Activated naive CD4-positive, alpha-beta T cell treated with anti-CD3 and anti-CD28 coated beads for 36 hours (primary cell): Measurements from ENCODE around the gene KIF25. TPM values are rescaled to one million over a fixed set of nuclear protein-coding genes. Genes with fewer than 3 reads are reported as not detected.
"Not testable (repeated sequence)": the region's sequence is repeated elsewhere in the genome, so short reads cannot be mapped to it uniquely, and the experiment has no call there.

Experiments
- CTCF ChIA-PET: fragments of 350-600 bp; sonication (Branson Sonifier 250); formaldehyde crosslinking; loops from one replicate; lab custom pipeline; 2021; ENCODE audit warnings: antibody characterized with exemption; lab: Charles Lee
- DNase-seq: peaks from one replicate; pipeline ENCODE4 v3.0.0-alpha.2; 2020
- H3K27ac Mint-ChIP-seq: one replicate; pipeline ENCODE4 v1.8.0; 2021; ENCODE audit warnings: mild to moderate bottlenecking, mixed read lengths
- H3K27me3 Mint-ChIP-seq: one replicate; pipeline ENCODE4 v1.8.0; 2021; ENCODE audit warnings: low read depth, mixed read lengths
- H3K36me3 Mint-ChIP-seq: one replicate; pipeline ENCODE4 v1.8.0; 2021; ENCODE audit warnings: low read depth, mixed read lengths
- H3K4me1 Mint-ChIP-seq: one replicate; pipeline ENCODE4 v1.8.0; 2021; ENCODE audit warnings: low read depth, mixed read lengths
- H3K4me3 Mint-ChIP-seq: one replicate; pipeline ENCODE4 v1.8.0; 2021; ENCODE audit warnings: mild to moderate bottlenecking, moderate library complexity, mixed read lengths
- H3K9me3 Mint-ChIP-seq: one replicate; pipeline ENCODE4 v1.8.0; 2021; ENCODE audit warnings: mixed read lengths
- intact Hi-C: fragments of 100-400 bp; cut with micrococcal nuclease; formaldehyde crosslinking; loops from one replicate; pipeline ENCODE4 v1.15.1; 2023
- total RNA-seq, 2 experiments: library from RNA; stranded (reverse); gene quantifications; one replicate each; pipeline ENCODE4 v1.2.3, GENCODE V29; 2021

Gene KIF25
- total RNA-seq, 2 experiments from 2014 or later, result not detected

DNA sequence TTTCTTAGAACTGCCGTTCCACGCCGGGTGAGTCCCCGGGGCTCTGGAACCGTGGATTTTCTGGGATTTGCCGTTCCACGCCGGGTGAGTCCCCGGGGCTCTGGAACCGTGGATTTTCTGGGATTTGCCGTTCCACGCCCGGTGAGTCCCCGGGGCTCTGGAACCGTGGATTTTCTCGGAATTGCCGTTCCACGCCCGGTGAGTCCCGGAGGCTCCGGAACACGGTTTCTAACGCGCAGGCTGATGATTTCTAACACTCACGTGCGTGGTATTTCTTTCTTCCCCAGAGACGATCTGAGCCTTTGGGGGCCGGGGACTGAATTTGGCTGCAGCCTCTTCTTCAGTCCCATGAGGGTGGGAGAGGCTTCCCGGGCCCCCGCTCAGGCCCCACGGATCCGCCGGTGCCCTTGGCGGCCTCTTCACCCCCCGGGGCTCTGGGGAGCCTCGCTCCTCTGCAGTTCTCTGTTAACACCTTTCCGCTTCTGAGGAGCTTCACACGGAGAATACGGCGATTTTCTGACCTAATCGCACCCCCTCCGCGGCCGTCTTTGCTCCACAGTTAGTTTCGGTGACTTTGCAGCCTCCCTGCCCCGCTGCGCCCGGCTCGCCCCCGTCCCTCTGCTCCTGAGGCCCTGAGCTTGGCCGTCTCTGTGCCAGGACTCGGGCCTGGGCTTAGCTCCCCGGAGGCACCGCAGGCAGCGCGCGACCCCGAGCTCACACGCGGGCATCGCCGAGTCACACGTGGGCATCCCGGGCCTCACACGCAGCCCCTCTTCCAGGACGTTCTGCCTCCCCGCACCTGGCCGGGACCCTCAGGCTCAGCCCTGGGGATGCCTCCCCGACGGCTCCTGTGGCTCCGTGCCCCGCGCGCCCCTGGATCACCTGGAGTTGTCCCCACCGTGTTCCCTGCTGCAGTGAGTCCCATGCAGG lies 7.2 kb upstream of the KIF25 start:
- H3K36me3 Mint-ChIP-seq, result no peaks in the 10 kb centered on the region
- H3K4me3 Mint-ChIP-seq, result no peak overlapping the region
- DNase-seq, result no peak
- CTCF ChIA-PET, result no interaction called here
- intact Hi-C loops, result no loop called here
- no peaks in the 10 kb centered on the region for H3K9me3 Mint-ChIP-seq
- H3K4me1 Mint-ChIP-seq, result no peaks in the 10 kb centered on the region
- H3K27me3 Mint-ChIP-seq, result peaks cover 11% of the 10 kb centered on the region
- no peak overlapping the region for H3K27ac Mint-ChIP-seq

DNA sequence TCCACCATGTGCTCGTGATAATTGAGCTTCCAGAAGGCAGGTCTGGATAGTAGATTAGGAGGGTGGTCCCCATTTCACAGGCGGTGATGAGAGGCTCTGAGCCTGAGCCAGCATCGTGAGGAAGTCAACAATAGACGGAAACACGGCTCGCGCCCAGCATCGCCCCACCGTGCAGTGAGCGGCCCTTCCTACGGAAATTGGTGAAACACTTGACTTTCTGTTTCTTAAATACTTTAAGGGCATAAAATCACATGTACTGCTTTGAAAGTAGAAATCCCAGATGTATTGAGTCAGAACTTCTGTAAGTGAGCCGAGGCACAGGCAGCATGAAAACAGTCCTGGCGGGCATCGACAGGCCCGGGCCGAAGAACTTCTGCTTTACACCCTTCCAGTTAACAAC lies 4.3 kb upstream of the KIF25 start:
- H3K27ac Mint-ChIP-seq, result no peak overlapping the region
- peaks cover 16% of the 10 kb centered on the region for H3K27me3 Mint-ChIP-seq
- intact Hi-C loops, result no loop called here
- DNase-seq, result no peak
- CTCF ChIA-PET, result no interaction called here
- H3K9me3 Mint-ChIP-seq, result no peaks in the 10 kb centered on the region
- H3K4me3 Mint-ChIP-seq, result no peak overlapping the region
- H3K4me1 Mint-ChIP-seq, result peaks cover 2% of the 10 kb centered on the region
- H3K36me3 Mint-ChIP-seq, result no peaks in the 10 kb centered on the region

DNA sequence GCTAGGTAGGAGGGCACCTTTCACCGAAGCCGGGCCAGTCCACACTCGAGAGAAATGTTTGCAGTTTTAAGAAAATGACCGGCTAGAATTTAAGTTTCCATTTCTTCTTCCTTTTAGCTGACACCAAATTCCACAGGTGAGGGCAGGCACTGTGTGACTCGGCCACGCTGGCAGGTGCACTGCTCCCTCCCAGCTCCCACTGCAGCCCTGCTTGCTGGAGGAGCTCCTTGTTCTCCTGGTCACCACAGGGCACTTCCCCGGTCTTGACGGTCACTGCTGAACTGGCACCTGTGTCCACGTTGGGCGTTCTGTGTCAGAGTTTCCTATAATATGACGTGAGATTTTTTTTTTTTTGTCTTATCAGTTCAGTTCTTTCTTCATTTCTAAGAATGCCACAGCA lies 3.6 kb upstream of the KIF25 start:
- CTCF ChIA-PET, result no interaction called here
- Mint-ChIP-seq H3K4me1 (peaks cover 2% of the 10 kb centered on the region), H3K36me3 (no peaks in the 10 kb centered on the region), H3K27ac (no peak overlapping the region), H3K27me3 (peaks cover 16% of the 10 kb centered on the region), H3K9me3 (no peaks in the 10 kb centered on the region), H3K4me3 (no peak overlapping the region)
- intact Hi-C loops, result no loop called here
- DNase-seq, result no peak

DNA sequence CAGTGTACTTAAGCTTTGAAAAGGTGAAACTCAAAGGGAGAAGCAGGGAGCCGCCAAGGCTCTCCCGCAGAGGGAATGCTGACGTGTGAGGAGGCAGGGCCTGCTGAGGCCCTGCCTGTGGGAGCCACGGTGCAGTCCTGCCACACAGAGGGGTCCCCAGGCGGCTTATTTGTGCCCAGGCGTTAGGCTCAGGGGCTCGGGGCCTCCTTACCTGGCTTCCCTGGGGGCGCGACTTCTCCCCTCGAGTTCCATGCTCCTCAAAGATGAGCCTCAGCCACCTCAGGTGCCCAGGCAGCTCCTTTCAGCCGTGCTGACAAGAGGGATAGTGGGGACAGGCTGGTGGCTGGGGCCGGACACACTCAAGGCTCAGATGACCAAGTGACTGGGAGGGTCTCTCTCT lies 2.2 kb upstream of the KIF25 start:
- Mint-ChIP-seq H3K36me3 (no peaks in the 10 kb centered on the region), H3K9me3 (no peaks in the 10 kb centered on the region), H3K27ac (no peak overlapping the region), H3K27me3 (peaks cover 16% of the 10 kb centered on the region), H3K4me3 (no peak overlapping the region), H3K4me1 (peaks cover 2% of the 10 kb centered on the region)
- CTCF ChIA-PET, result no interaction called here
- no peak for DNase-seq
- intact Hi-C loops, result no loop called here

DNA sequence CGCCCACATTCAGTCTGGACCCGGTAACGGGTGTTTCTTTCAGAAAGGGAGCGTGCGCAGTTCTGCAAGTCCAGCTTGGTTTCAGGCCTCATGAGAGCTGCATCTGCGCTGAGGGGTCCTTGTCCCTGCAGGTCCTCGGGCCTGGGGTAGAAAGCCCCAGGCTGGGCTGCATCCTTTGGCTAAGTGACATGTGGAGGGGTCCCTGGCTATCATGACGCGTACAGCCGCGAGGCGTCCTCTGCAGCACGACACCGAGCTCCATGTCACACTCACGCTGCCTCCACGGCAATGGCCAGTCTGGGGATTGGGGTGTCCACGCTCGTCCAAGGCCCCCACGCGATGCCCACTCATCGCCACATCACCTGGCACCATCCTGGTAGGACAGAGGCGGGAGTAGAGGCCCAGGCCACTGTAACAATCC lies 1.7 kb upstream of the KIF25 start:
- Mint-ChIP-seq H3K4me1 (peaks cover 2% of the 10 kb centered on the region), H3K27ac (no peak overlapping the region), H3K4me3 (no peak overlapping the region), H3K9me3 (no peaks in the 10 kb centered on the region), H3K27me3 (peaks cover 16% of the 10 kb centered on the region), H3K36me3 (no peaks in the 10 kb centered on the region)
- no peak for DNase-seq
- intact Hi-C loops, result no loop called here
- CTCF ChIA-PET, result no interaction called here

DNA sequence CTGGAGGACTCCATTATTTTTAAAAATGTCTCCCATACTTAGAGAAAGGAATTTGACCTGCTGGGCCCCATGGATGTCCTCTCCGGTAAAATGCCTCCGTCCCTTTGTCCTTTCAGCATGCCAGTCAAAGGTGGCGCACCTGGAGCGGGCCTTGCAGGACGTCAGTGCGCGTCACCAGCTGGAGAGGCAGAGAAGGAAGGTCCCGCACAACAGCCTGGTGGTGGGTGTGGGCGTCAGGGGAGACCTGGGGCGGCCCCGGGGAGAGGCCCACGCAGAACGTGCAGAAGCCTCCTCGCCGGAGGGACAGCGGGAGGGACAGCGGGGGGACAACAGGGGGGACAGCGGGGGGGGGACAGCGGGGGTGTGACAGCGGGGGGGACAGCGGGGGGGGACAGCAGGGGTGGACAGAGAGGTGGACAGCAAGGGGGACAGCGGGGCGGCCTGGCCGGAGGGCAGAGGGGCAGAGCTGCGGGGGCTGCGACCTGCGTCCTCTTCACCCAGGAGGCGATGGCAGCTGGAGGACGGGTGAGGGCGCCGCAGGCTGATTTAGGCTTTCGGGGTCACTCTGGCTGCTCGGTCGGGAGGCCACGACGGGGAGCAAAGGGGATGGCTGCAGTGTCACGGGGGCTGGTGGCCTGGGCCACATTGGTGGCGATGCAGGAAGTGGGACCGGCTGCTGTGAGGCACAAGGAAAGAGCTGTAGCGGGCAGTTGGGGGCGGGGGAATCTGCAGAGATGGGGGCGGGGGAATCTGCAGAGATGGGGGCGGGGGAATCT lies 859 bp upstream of the KIF25 start:
- DNase-seq, result no peak
- peaks cover 16% of the 10 kb centered on the region for H3K27me3 Mint-ChIP-seq
- H3K27ac Mint-ChIP-seq, result no peak overlapping the region
- H3K4me3 Mint-ChIP-seq, result no peak overlapping the region
- H3K4me1 Mint-ChIP-seq, result peaks cover 2% of the 10 kb centered on the region
- CTCF ChIA-PET, result no interaction called here
- no peaks in the 10 kb centered on the region for H3K9me3 Mint-ChIP-seq
- intact Hi-C loops, result no loop called here
- H3K36me3 Mint-ChIP-seq, result no peaks in the 10 kb centered on the region

DNA sequence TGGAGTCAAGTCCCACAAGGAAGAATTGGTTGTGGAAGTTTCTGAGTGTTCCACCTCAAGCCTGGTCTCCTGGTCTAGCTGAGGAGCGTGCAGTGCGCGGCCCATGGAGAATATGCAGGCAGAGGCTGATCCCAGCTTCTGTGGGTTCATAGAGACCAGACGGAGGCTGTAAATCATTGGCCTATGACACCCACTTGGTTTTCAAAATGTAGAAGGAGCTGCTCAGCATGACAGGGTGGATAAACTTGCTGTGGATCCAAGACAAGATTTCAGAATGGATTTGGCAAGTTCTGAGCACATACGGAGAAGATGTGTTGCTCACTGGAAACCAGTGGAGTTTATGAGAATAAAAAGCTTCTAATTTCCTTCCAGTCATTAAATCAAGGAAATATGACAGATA lies 744 bp downstream of the KIF25 start:
- CTCF ChIA-PET, result no interaction called here
- DNase-seq, result no peak
- H3K4me3 Mint-ChIP-seq, result no peak overlapping the region
- peaks cover 14% of the 10 kb centered on the region for H3K27me3 Mint-ChIP-seq
- H3K4me1 Mint-ChIP-seq, result peaks cover 2% of the 10 kb centered on the region
- H3K9me3 Mint-ChIP-seq, result no peaks in the 10 kb centered on the region
- intact Hi-C loops, result no loop called here
- H3K27ac Mint-ChIP-seq, result no peak overlapping the region
- H3K36me3 Mint-ChIP-seq, result no peaks in the 10 kb centered on the region

DNA sequence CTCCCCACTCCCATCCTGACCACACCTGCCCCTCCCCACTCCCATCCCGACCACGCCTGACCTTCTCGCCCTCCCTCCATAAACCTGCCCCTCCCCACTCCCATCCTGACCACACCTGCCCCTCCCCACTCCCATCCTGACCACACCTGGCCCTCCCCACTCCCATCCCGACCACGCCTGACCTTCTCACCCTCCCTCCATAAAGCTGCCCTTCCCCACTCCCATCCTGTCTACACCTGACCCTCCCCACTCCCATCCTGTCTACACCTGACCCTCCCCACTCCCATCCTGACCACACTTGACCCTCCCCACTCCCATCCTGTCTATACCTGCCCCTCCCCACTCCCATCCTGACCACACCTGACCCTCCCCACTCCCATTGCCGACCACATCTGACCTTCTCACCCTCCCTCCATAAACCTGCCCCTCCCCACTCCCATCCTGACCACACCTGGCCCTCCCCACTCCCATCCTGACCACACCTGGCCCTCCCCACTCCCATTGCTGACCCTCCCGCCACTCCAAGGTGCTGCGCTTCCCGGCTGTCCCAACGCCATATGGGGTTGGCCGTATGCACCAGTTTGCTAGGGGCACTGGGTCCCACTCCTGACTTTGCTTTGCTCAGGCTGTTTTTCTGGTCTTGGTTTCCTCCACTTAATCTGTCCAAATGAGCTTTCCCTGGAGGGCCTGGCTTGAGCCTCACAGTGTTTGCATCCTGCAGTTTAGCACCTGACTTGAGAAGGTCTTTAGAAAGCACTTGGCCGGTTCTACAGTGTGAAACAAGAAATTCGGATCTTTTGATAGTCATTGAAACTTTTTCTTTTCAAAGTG lies 2.9 kb downstream of the KIF25 start:
- Mint-ChIP-seq H3K4me1 (peaks cover 2% of the 10 kb centered on the region), H3K9me3 (no peaks in the 10 kb centered on the region), H3K4me3 (no peak overlapping the region), H3K27me3 (peaks cover 5% of the 10 kb centered on the region), H3K27ac (no peak overlapping the region), H3K36me3 (no peaks in the 10 kb centered on the region)
- intact Hi-C loops, result no loop called here
- CTCF ChIA-PET, result no interaction called here
- DNase-seq, result no peak

DNA sequence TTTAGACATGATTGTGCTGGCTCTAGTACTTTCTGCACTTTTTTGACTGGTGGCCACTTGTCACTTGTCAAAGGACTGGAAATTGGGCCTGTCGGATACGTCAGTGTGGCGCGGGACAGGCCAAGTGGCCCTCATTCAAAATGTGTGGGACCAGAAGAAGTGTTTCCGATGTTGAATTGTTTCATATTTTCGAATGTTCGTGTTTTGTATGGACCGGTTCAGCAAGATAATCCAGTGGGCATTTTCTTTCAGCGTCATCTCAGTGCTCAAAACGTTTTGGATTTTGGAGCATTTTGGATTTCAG lies 3.5 kb downstream of the KIF25 start:
- H3K27me3 Mint-ChIP-seq, result peaks cover 5% of the 10 kb centered on the region
- H3K27ac Mint-ChIP-seq, result no peak overlapping the region
- H3K9me3 Mint-ChIP-seq, result no peaks in the 10 kb centered on the region
- peaks cover 2% of the 10 kb centered on the region for H3K4me1 Mint-ChIP-seq
- intact Hi-C loops, result no loop called here
- no peak for DNase-seq
- no peak overlapping the region for H3K4me3 Mint-ChIP-seq
- CTCF ChIA-PET, result no interaction called here
- no peaks in the 10 kb centered on the region for H3K36me3 Mint-ChIP-seq

DNA sequence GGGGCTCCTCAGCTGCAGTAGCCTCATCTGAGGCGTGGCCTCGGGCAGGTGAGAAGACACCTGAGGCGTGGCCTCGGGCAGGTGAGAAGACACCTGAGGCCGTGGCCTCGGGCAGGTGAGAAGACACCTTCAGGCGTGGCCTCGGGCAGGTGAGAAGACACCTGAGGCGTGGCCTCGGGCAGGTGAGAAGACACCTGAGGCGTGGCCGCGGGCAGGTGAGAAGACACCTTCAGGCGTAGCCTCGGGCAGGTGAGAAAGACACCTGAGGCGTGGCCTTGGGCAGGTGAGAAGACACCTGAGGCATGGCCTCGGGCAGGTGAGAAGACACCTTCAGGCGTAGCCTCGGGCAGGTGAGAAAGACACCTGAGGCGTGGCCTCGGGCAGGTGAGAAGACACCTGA lies 4.0 kb downstream of the KIF25 start:
- H3K4me1 Mint-ChIP-seq, H3K4me3 Mint-ChIP-seq, CTCF ChIA-PET, H3K27me3 Mint-ChIP-seq, H3K36me3 Mint-ChIP-seq, DNase-seq, intact Hi-C loops, H3K9me3 Mint-ChIP-seq, H3K27ac Mint-ChIP-seq: not testable (repeated sequence)

DNA sequence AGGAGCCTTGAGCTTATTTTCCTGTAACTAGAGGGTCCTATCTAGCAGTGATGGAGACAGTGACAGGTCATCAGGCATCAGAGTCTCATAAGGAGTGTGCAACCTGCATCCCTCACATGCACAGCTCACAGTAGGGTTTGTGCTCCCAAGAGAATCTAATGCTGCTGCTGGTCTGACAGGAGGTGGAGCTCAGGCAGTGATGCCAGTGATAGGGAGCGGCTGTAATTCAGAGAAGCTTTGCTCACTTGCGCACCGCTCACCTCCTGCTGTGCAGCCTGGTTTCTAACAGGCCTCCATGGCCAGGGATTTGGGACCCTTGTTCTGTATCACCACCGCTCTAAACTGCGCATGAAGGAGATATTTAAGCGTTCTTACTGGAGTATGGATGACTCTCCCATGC lies 5.3 kb downstream of the KIF25 start:
- intact Hi-C loops, result no loop called here
- Mint-ChIP-seq H3K27me3 (peaks cover 1% of the 10 kb centered on the region), H3K4me3 (no peak overlapping the region), H3K4me1 (peaks cover under 1% of the 10 kb centered on the region), H3K9me3 (no peaks in the 10 kb centered on the region), H3K27ac (no peak overlapping the region), H3K36me3 (no peaks in the 10 kb centered on the region)
- CTCF ChIA-PET, result no interaction called here
- no peak for DNase-seq

DNA sequence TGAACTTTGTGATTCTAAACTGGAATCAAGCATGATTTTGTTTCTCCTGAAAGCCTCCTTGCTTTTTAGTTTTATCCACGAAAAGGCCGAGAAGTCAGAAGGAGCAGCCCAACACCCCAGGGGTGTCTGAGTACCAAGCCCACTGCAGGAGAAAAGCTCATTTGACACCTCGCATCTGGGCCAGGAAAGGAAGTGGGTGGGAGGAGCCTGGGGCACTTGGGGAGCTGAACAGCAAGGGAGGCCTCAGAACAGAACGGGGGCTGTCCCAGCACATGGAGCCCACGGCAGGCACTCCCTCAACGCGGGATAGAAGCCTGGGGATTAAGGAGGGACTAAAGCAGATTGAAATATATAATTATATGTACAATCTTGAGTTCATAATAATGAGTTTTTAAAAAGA lies 6.6 kb downstream of the KIF25 start:
- Mint-ChIP-seq H3K4me1 (no peaks in the 10 kb centered on the region), H3K9me3 (peaks cover 6% of the 10 kb centered on the region)

More for the DNA sequence above, 6.6 kb downstream of the KIF25 start:
- Mint-ChIP-seq H3K4me3 (no peak overlapping the region), H3K27ac (no peak overlapping the region), H3K27me3 (no peaks in the 10 kb centered on the region), H3K36me3 (peaks cover 2% of the 10 kb centered on the region)
- DNase-seq, result no peak
- intact Hi-C loops, result no loop called here
- CTCF ChIA-PET, result no interaction called here
